NCI-H1436 treated with DMSO at 0.1 percent for 48 hours (cell line): ENCODE data around the gene WWP2.

Source experiments
- DNase-seq: peaks from one replicate; lab custom pipeline; 2025; lab: John Stamatoyannopoulos, UW

Gene WWP2

GRCh38 chr16:69927056-69927757, 165.1 kb downstream of the WWP2 start:
- DNase-seq, result no peak

GRCh38 chr16:69928856-69929400, 166.8 kb downstream of the WWP2 start:
- DNase-seq, result no peak

GRCh38 chr16:69929480-69929879, 167.3 kb downstream of the WWP2 start:
- no peak for DNase-seq

- no peak for DNase-seq
Measured at GRCh38 chr16:69930117-69930776, 168.1 kb downstream of the WWP2 start.

- DNase-seq, result no peak
Measured at GRCh38 chr16:69931631-69932030, 169.5 kb downstream of the WWP2 start.

- no peak for DNase-seq
Measured at GRCh38 chr16:69932228-69932627, 170.1 kb downstream of the WWP2 start.

- no peak for DNase-seq
Measured at GRCh38 chr16:69932691-69933392, 170.7 kb downstream of the WWP2 start.

- DNase-seq, result no peak
Measured at GRCh38 chr16:69934044-69934443, 171.9 kb downstream of the WWP2 start.

GRCh38 chr16:69934751-69935150, 172.6 kb downstream of the WWP2 start:
- no peak for DNase-seq

GRCh38 chr16:69935278-69935711, 173.2 kb downstream of the WWP2 start:
- no peak for DNase-seq

- DNase-seq, result no peak
Measured at GRCh38 chr16:69935740-69936139, 173.6 kb downstream of the WWP2 start.

- DNase-seq, result no peak
Measured at GRCh38 chr16:69936252-69936651, 174.1 kb downstream of the WWP2 start.

- no peak for DNase-seq
Measured at GRCh38 chr16:69936751-69937211, 174.6 kb downstream of the WWP2 start.

- DNase-seq, result no peak
Measured at GRCh38 chr16:69937465-69937951, 175.4 kb downstream of the WWP2 start.

GRCh38 chr16:69938981-69939820, 177.1 kb downstream of the WWP2 start:
- DNase-seq, result no peak

- DNase-seq, result no peak
Measured at GRCh38 chr16:69939821-69940585, 177.9 kb downstream of the WWP2 start.

GRCh38 chr16:69940676-69941075, 178.5 kb downstream of the WWP2 start:
- no peak for DNase-seq

- DNase-seq, result no peak
Measured at GRCh38 chr16:69941251-69942098, 179.3 kb downstream of the WWP2 start.

- DNase-seq, result no peak
Measured at GRCh38 chr16:69942099-69942491, 180.0 kb downstream of the WWP2 start.

- no peak for DNase-seq
Measured at GRCh38 chr16:69942627-69943170, 180.6 kb downstream of the WWP2 start.
